GM18867 (cell line): ENCODE results near the gene SLC26A6.

Experiments used
- ATAC-seq: cut with Tn5 transposase; IDR thresholded peaks from one replicate; pipeline ENCODE4 v1.9.1; 2021; ENCODE audit warnings: mild to moderate bottlenecking, moderate library complexity; ENCODE audit not compliant: unreplicated experiment

SLC26A6 gene

DNA sequence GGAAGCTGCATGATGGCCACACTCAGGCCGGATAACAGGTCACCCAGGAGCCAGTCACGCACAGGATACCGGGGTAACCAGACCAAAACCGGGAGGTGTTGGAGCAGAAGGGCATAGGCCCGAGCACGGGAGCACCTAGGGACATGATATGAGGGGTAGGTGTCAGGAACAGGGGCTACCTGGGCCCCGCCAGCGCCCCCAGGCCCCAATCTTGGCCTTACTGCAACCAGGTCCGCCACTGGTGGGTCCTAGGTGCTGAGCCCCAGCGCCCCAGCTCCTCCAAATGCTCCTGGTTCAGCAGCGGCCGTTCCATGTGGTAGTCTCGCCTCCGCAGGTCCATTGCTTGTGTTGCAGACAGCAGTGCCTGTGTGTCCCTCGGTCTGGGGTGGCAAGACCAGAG, 2.0 kb downstream of the SLC26A6 start:
- no peak for ATAC-seq

GRCh38 chr3:48631516-48632448, 3.5 kb downstream of the SLC26A6 start:
- ATAC-seq, result no peak

DNA sequence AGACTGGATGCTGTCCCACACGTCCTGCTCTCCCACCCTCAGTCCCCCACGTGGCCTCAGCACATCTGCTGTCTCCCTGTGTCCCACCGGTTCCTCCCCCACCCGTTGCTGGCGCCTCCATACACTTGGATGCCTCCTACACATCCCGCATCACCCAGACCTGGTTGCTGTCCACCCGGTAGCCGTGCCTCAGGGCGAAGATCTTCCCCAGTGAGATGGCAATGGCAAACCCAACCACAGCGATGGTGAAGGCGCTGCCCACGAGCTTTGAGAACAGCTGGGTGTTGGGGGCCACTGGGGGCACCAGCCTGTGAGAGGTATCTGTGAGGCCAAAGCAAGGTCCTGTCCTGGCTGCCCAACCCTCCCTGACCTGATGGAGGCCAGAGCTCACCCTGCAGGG, 4.4 kb downstream of the SLC26A6 start:
- no peak for ATAC-seq

- ATAC-seq, result no peak
These were observed 4.9 kb downstream of the SLC26A6 start for GRCh38 chr3:48630407-48630806.

GRCh38 chr3:48629894-48630293, 5.4 kb downstream of the SLC26A6 start:
- ATAC-seq, result no peak

DNA sequence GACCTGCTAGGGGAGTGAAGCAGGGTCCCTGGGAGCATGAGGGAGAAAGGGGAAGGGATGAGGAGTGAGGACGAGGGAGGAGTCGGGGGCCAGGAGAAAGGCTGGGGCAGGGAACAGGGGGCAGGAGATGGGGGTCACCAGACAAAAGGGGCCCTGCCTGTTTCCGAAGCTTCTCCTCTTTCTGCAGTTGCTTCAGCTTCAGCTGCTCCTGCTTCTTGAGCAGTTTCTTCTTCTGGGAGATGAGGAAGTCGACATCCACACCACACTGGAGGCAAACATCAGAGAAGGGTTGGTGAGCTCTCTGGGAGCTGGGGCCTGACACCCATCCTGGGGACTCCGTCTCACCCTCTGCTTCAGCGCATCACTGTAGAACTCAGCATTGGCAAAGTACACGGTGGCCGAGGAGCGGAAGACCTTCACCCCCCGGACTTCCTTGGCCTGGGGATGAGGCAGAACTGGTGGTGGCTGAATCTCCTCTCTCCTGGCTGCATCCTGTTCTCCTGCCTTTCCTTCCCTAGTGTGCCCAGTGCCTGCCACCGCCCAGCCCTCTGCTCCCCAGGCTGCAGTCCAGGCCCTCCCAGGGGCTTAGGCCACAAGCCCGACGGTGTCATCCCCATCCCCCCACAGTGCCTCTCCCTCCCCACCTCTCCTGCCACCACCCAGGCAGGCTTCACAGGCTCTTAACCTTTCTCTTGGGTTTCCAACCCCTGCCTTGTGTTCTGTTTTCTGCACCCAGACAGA, 6.8 kb downstream of the SLC26A6 start:
- no peak for ATAC-seq

GRCh38 chr3:48625600-48625999, 9.7 kb downstream of the SLC26A6 start:
- ATAC-seq, result no peak

DNA sequence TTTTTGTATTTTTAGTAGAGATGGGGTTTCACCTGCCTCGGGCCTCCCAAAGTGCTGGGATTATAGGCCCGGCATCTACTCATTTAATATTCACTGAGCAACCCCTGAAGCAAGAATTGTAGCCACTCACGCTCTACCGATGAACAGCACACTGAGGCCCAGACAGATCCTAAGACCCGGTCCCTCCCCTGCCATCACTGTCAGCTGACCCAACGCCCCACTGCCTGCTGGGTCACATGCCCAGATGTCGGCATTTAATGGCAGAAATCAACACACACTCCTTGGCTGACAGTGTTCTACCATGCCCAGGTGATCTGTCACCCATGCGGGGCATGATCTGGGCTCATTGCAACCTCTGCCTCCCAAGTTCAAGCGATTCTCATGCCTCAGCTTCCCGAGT, 10.5 kb downstream of the SLC26A6 start:
- ATAC-seq, result no peak

DNA sequence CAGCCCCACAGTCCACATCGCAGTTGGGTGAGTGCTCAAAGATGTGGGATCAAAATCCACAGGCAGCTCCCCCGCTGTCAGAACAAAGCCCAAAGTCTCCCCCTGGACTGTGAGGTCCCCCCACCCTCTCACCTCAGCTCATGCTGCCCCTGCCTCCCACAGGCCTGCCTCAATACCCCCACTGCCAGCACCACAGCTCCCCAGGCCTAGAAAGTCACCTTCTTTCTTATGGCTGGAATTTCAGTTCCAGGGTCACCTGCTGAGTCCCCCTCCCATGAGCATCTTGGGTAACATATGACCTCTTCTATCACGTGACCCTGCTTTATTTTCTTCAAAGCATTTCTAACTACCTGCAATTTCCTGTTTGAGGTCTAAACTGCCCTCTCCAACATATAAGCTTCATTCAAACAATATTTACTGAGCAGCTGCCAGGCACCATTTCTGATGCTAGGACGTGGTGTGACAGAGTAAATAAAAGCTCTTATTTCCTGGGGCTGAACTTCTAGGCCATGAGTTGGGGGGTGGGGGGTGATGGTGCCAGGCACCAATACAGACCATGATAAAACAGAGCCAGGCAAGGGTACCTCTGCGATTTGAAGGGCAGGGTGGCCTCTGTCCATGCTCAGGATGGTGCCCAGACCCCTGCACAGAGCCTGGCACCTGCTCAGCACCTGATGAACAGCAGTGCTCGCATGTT, 11.3 kb downstream of the SLC26A6 start:
- no peak for ATAC-seq

GRCh38 chr3:48621461-48621869, 13.8 kb downstream of the SLC26A6 start, which contains the start of gene TMEM89:
TSS of gene TMEM89 (minus strand) at chr3:48621769. CDS start at chr3:48621756, 13 bp downstream.
- ATAC-seq, result no peak

DNA sequence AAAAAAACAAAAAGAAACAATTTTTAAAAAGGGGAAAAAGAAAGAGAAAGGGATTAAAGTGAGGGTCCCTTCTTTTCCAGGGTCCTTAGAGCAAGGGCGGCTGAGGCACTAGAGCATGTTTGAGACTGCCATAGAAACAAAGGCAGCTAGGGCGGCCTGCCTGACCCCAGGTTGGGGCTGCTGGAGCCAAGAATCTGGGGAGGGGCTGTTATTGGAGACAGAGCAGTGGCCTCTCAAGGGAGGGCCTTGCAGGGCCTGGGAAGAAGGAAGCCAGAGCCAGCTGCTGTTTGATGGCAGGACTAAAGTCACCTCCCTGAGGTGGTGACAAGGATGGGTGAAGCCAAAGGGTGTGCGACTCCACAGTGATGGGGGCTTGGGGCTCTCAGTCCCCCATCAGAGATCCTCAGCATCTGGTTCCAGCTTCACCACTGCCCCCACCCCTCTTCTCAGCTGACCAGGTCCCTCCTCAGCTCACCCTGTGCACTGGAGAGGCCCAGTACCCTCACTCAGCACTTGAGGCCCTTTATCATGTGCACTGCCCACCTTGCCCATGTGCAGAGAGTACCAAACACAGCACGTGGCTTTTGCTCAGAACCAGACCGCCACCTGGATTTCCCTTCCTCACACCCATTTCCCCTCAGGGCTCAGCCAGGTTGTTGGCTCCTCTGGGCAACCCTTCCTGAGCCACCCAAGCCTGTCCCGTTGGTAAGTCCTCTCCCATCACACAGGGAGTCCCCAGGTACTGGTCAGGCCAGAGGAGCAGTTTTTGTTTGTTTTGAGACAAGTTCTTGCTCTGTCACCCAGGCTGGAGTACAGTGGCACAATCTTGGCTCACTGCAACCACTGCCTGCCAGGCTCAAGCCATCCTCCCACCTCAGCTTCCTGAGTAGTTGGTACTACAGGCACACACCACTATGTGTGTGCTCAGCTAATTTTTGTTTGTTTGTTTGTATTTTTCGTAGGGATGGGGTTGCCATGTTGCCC, 15.4 kb downstream of the SLC26A6 start:
- no peak for ATAC-seq

DNA sequence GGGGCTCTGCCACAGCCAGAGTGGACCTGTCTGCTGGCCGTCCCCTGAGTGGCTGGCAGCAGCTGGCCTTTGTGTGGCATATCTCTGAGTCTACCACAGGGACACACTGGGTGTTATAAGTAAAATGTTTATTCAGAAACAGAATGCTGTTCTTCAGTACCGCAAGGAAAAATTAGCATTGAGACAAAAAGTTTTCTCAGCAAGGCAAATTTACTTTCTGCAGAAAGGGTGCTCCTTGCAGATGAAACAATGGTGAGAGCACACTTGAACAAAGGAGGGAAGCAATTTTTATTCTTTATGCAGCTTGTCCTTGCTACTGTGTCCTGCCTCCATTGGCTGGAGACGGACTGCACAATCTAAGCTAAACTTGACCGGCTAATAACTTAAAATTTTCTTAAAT, 17.7 kb downstream of the SLC26A6 start:
- ATAC-seq, result no peak

DNA sequence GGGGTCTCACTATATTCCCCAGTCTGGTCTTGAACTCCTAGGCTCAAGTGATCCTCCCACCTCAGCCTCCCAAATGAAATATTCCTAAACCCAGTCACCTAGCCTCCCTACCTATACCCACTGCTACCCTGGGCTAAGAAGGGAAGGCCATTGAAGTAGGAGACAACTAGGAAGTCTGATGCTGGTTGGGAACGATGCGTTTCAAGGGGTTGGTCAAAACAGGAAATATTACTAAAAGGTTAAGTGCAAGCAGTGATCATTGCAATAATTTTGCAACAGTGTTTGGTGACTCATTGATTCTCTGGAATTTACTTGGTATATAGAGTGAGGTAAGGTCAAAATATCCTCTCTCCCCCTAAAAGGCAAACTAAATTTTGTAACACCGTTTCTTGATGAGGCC, 21.2 kb downstream of the SLC26A6 start:
- no peak for ATAC-seq

DNA sequence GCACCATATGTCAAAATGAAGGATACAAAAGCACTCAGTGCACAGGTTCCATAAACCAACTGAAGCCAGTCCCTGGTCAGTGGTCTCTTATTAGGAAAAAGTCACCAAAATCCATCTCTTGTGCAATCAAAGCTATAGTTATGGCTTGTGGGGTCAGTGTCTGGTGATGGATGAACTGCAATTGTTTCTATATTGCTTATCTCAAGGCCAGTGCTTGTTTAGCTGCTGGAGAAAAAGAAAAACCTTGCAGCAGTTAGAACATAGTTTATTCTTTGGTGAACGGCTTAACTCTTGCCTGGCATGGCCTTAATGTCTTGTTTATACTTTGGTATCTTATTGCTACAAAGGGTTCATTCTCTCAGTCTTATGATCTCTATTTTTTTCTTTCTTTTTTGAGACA, 23.0 kb downstream of the SLC26A6 start:
- no peak for ATAC-seq

GRCh38 chr3:48609088-48610005, 25.9 kb downstream of the SLC26A6 start, which contains the start of gene UQCRC1:
TSS of gene UQCRC1 (minus strand) at chr3:48609646. CDS start at chr3:48609620, 26 bp downstream.
- ATAC-seq, result peak; percentile 97

DNA sequence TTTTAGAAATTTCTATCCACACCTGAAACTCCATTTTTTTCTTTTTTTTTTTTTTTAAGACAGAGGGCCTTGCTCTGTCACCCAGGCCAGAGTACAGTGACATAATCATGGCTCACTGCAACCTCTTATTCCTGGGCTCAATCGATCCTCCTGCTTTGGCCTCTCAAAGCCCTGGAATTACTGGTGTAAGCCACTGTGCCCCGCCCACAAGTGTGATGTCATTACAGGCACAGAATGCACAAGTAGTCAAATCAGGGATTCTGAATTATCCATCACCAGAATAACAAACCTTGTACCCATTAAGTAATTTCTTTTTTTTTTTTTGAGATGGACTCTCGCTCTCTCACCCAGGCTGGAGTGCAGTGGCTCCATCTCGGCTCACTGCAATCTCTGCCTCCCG, 27.7 kb downstream of the SLC26A6 start:
- no peak for ATAC-seq

DNA sequence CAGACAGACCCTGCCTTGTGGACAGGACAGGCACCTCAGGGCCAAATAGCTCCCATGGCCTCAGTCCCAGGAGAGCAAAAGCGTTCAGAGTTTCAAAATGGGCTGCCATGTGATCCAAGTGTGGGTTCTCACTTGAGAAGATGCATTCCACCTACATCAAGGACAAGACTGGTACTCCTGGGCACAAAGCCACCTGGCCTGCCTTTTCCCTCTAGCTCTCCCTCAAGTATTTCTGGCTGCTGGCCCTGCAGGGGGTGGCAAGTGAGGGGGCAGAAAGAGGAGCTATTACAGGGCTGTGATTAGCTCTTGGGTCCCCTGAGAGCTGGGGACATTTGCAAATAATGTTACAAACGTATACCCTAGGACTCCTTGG, 33.7 kb downstream of the SLC26A6 start:
- ATAC-seq, result no peak

GRCh38 chr3:48600711-48601621, 34.3 kb downstream of the SLC26A6 start:
- ATAC-seq, result no peak
